ENCODE measurements around the gene SPOP.

SPOP gene

GRCh38 chr17:49707608-49708514 is 30.0 kb upstream of the SPOP start, which contains the start of gene SLC35B1:
TSS of gene SLC35B1 (minus strand) at chr17:49707964. CDS start at chr17:49707833, 131 bp downstream.
- FAIRE-seq (peak; percentile 100), DNase-seq (ENCODE audit: insufficient read length) (peak; percentile 96)
- peak; percentile 80; the same call in 1 of the 2 replicates for TF ChIP-seq POLR2A (IDR thresholded peaks at IDR 0.05; ENCODE audit: low read depth, low read length)
- TF ChIP-seq POLR2AphosphoS5 (IDR thresholded peaks at IDR 0.05; ENCODE audit: low read depth, low read length), result peak; percentile 44; the same call in 1 of the 2 replicates
- no peak; the same call in 1 of the 2 replicates for TF ChIP-seq TAF1 (IDR thresholded peaks at IDR 0.05; ENCODE audit: borderline replicate concordance, low read depth, low read length)

GRCh38 chr17:49707246-49707607 is 29.3 kb upstream of the SPOP start:
- no peak for FAIRE-seq
- DNase-seq (ENCODE audit: insufficient read length), result no peak
- TF ChIP-seq POLR2AphosphoS5 (IDR thresholded peaks at IDR 0.05; ENCODE audit: low read depth, low read length), result no peak
- TF ChIP-seq POLR2A (IDR thresholded peaks at IDR 0.05; ENCODE audit: low read depth, low read length), result no peak
- no peak for TF ChIP-seq TAF1 (IDR thresholded peaks at IDR 0.05; ENCODE audit: borderline replicate concordance, low read depth, low read length)

- TF ChIP-seq POLR2A (IDR thresholded peaks at IDR 0.05; ENCODE audit: low read depth, low read length) (no peak), POLR2AphosphoS5 (IDR thresholded peaks at IDR 0.05; ENCODE audit: low read depth, low read length) (no peak), TAF1 (IDR thresholded peaks at IDR 0.05; ENCODE audit: borderline replicate concordance, low read depth, low read length) (no peak)
- DNase-seq (ENCODE audit: insufficient read length) (no peak), FAIRE-seq (no peak)
Measured at GRCh38 chr17:49705254-49705653, 27.4 kb upstream of the SPOP start.

GRCh38 chr17:49703557-49704277 is 25.8 kb upstream of the SPOP start:
- TF ChIP-seq TAF1 (IDR thresholded peaks at IDR 0.05; ENCODE audit: borderline replicate concordance, low read depth, low read length), result no peak
- TF ChIP-seq POLR2AphosphoS5 (IDR thresholded peaks at IDR 0.05; ENCODE audit: low read depth, low read length), result no peak
- no peak for TF ChIP-seq POLR2A (IDR thresholded peaks at IDR 0.05; ENCODE audit: low read depth, low read length)
- no peak for FAIRE-seq
- DNase-seq (ENCODE audit: insufficient read length), result no peak

GRCh38 chr17:49700960-49701359 is 23.1 kb upstream of the SPOP start:
- no peak for TF ChIP-seq POLR2AphosphoS5 (IDR thresholded peaks at IDR 0.05; ENCODE audit: low read depth, low read length)
- TF ChIP-seq TAF1 (IDR thresholded peaks at IDR 0.05; ENCODE audit: borderline replicate concordance, low read depth, low read length), result no peak
- TF ChIP-seq POLR2A (IDR thresholded peaks at IDR 0.05; ENCODE audit: low read depth, low read length), result no peak
- FAIRE-seq, result no peak
- no peak for DNase-seq (ENCODE audit: insufficient read length)

GRCh38 chr17:49699966-49700575 is 22.2 kb upstream of the SPOP start:
- DNase-seq (ENCODE audit: insufficient read length), result no peak
- TF ChIP-seq POLR2AphosphoS5 (IDR thresholded peaks at IDR 0.05; ENCODE audit: low read depth, low read length), result no peak
- FAIRE-seq, result no peak

- no peak for TF ChIP-seq TAF1 (IDR thresholded peaks at IDR 0.05; ENCODE audit: borderline replicate concordance, low read depth, low read length)
- TF ChIP-seq POLR2AphosphoS5 (IDR thresholded peaks at IDR 0.05; ENCODE audit: low read depth, low read length), result no peak
- FAIRE-seq (no peak), DNase-seq (ENCODE audit: insufficient read length) (no peak)
Measured at GRCh38 chr17:49698005-49698404, 20.1 kb upstream of the SPOP start.

GRCh38 chr17:49696233-49696761 is 18.4 kb upstream of the SPOP start:
- DNase-seq (ENCODE audit: insufficient read length), result no peak
- FAIRE-seq, result peak; percentile 78
- no peak for TF ChIP-seq TAF1 (IDR thresholded peaks at IDR 0.05; ENCODE audit: borderline replicate concordance, low read depth, low read length)
- 0 out of 2 replicates have a peak, but pooled peaks have one; percentile 40 for TF ChIP-seq POLR2A (IDR thresholded peaks at IDR 0.05; ENCODE audit: low read depth, low read length)

- TF ChIP-seq POLR2AphosphoS5 (IDR thresholded peaks at IDR 0.05; ENCODE audit: low read depth, low read length) (no peak), TAF1 (IDR thresholded peaks at IDR 0.05; ENCODE audit: borderline replicate concordance, low read depth, low read length) (no peak)
- peak; percentile 24 for FAIRE-seq
- no peak for DNase-seq (ENCODE audit: insufficient read length)
Measured at GRCh38 chr17:49695698-49696232, 17.9 kb upstream of the SPOP start.

GRCh38 chr17:49694847-49695697 is 17.2 kb upstream of the SPOP start:
- TF ChIP-seq POLR2AphosphoS5 (IDR thresholded peaks at IDR 0.05; ENCODE audit: low read depth, low read length) (no peak), POLR2A (IDR thresholded peaks at IDR 0.05; ENCODE audit: low read depth, low read length) (no peak), TAF1 (IDR thresholded peaks at IDR 0.05; ENCODE audit: borderline replicate concordance, low read depth, low read length) (no peak)
- FAIRE-seq, result no peak

More at GRCh38 chr17:49694847-49695697, 17.2 kb upstream of the SPOP start:
- DNase-seq (ENCODE audit: insufficient read length), result peak; percentile 40

Measured in GM12892 (cell line).